Panc1 (cell line): Measurements from ENCODE around the gene VWA8.

Source experiments
- POLR2AphosphoS5 ChIP-seq: IDR thresholded peaks from 2 replicates; pipeline ENCODE4 v1.6.1; 2012; ENCODE audit warnings: mild to moderate bottlenecking, low read depth, low read length, moderate library complexity
- TF ChIP-seq, protein P1 (sequence below): fragments of 450-650 bp; IDR thresholded peaks from 2 replicates; pipeline ENCODE4 v1.5.1; 2017; ENCODE audit warnings: mild to moderate bottlenecking

GRCh38 chr13:41842036-41842620, 118.8 kb downstream of the VWA8 start:
- TF ChIP-seq POLR2AphosphoS5: no peak
- TF ChIP-seq, protein P1, sequence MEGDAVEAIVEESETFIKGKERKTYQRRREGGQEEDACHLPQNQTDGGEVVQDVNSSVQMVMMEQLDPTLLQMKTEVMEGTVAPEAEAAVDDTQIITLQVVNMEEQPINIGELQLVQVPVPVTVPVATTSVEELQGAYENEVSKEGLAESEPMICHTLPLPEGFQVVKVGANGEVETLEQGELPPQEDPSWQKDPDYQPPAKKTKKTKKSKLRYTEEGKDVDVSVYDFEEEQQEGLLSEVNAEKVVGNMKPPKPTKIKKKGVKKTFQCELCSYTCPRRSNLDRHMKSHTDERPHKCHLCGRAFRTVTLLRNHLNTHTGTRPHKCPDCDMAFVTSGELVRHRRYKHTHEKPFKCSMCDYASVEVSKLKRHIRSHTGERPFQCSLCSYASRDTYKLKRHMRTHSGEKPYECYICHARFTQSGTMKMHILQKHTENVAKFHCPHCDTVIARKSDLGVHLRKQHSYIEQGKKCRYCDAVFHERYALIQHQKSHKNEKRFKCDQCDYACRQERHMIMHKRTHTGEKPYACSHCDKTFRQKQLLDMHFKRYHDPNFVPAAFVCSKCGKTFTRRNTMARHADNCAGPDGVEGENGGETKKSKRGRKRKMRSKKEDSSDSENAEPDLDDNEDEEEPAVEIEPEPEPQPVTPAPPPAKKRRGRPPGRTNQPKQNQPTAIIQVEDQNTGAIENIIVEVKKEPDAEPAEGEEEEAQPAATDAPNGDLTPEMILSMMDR: no peak
